Choroid plexus epithelial cell (primary cell): ENCODE measurements around the gene NECTIN4.

Experiments used
- DNase-seq: peaks from one replicate; pipeline ENCODE4 v3.0.0-alpha.2; 2010; ENCODE audit warnings: low read depth
- H3K4me3 ChIP-seq: 2 replicates; pipeline ENCODE4 v1.5.1; 2011; ENCODE audit warnings: low read depth, mild to moderate bottlenecking, control low read depth, low read length, moderate library complexity
- TF ChIP-seq, protein P1 (sequence below): conservative IDR thresholded peaks from 2 replicates; pipeline ENCODE4 v1.5.1; 2011; ENCODE audit warnings: low read depth, mild to moderate bottlenecking, control low read depth, inconsistent platforms, low read length, moderate library complexity

The NECTIN4 gene

DNA sequence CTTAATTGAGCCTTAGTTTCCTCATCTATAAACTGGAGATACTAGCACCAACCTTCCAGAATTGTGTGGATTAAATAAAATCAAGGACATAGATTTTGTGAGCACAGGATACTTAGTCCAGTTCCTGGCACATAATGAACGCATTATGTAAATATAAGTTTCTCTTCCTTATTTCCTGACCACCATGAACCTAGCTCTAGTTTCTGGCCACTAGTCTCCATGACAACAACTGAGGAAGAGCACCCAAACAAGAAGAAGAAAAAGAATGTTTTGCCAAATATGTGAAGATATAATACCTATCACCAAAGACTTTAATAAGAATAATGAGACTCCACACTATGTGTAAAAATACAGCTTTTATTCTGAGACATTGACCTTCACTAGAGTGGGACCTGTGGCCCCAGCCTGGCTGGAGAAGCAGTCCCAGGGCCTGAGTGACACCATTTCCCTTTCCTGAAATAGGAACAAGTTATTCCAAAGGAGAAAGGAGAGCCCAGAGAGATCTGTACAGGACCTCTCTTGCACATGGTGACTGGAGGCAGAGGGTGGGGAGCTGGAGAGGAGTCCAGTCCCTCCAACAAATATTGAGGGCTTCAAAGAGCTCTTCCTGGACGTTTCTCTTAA, 42.6 kb downstream of the NECTIN4 start:
- TF ChIP-seq, protein P1, sequence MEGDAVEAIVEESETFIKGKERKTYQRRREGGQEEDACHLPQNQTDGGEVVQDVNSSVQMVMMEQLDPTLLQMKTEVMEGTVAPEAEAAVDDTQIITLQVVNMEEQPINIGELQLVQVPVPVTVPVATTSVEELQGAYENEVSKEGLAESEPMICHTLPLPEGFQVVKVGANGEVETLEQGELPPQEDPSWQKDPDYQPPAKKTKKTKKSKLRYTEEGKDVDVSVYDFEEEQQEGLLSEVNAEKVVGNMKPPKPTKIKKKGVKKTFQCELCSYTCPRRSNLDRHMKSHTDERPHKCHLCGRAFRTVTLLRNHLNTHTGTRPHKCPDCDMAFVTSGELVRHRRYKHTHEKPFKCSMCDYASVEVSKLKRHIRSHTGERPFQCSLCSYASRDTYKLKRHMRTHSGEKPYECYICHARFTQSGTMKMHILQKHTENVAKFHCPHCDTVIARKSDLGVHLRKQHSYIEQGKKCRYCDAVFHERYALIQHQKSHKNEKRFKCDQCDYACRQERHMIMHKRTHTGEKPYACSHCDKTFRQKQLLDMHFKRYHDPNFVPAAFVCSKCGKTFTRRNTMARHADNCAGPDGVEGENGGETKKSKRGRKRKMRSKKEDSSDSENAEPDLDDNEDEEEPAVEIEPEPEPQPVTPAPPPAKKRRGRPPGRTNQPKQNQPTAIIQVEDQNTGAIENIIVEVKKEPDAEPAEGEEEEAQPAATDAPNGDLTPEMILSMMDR, result no peak
- H3K4me3 ChIP-seq, result peak overlapping the region; percentile 84
- peak; percentile 11 for DNase-seq

DNA sequence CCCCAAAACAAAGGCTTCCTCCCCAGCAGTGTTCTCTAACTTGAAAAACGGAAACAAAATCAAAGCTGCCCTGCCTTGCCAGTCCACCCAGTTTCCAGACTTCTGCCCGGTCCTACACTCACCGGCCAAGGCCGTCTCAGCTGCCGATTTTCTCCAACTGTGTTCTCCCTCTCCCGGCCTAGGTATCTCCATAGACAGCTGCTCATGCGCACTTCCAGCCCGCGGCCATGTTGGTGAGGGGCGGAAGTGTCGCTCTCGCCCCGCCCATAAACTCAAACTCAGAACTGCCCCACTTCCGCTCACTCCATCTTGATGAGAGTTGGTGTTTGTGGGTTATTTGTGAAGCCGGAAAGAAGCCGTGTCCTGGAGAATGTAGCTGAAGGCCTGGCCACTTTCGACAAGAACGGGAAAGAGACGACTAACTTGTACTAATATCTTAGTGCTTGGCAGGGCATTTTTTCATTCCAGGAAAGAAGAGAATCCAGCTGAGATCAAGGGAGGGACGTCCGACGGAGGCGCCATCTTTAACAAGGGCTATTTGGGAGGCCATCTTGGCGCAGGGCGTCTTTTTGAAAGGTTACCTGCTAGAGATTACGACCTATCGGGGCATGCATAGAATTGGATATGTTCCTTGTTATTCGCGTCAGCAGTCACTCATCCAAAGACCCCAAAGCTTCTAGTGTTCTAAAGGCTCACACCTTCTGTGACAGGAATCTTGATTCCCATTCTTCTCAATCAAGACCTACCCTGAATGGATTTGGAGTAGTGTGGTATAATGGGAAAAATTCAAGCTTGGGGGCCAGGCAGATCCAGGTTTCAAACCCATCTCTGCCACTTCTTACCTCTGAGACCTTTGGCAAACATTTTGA, 43.4 kb downstream of the NECTIN4 start, which contains the start of gene USF1:
USF1 (minus strand) TSS at position 242 of the 869 bp plus-strand sequence. CDS start 2,702 bp downstream, outside the sequence.
- peak; percentile 98 for DNase-seq
- H3K4me3 ChIP-seq, result peak within 1 kb of the TSS; percentile 84

DNA sequence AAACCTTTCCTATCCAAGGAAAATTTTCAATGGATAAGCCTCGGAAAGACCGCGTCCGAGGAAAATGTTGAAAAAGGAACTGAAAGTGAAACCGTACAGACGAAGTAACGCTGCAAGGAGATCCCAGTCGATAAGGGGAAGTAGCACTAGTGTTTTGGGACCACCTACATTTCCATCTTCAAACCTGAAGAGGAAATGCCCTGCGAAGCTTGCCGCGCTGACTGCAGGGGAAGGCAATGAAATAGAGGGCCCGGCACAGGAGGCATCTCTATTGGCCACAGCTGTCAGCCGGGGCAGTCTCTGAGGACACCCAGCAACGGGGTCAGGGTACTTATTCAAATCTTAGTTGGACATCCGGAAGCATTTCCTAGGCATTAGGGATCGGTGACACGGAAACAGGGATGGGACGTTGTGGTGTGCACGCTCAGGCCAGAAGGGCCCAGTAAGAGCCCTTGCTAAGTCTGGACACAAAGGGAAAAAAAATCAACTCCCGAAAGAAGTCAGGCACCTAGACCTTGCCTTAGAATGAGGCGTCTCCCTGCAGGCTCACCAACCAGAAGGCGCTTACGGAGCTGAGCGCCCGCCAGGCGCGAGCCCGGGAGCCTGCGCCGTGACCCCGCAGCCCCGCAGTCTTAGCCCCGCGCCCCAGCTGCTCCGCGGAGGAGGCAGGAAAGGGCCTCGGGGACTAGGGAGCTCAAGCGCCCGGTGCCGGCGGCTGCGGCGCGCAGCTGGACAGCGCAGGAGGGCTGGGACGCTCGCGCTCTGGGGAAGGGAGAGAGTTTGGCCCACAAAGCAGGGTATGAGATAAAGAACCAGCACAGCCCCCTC, 44.2 kb downstream of the NECTIN4 start:
- TF ChIP-seq, protein P1, result no peak
- DNase-seq, result peak; percentile 70
- H3K4me3 ChIP-seq, result peak overlapping the region; percentile 84

More for the DNA sequence above, 43.4 kb downstream of the NECTIN4 start, which contains the start of gene USF1:
- TF ChIP-seq, protein P1, result no peak

DNA sequence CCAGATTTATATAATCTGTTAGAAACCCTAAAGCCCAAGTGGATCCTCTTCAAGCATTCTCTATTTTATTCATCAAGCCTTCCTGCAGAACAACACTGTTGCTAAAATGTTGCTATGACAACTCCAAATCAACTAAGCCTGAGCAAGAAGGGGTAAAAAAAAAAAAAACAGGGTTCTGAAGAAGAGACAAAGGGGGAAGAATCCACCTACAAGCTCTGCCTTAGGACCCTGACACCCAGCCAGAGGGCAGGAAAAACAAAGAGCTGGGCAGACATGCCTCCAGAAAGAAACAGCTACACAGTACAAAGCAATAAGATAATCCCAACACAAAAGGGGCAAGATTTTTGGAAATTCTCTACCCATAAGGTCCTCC, 44.8 kb downstream of the NECTIN4 start:
- H3K4me3 ChIP-seq, result peak overlapping the region; percentile 84
- TF ChIP-seq, protein P1, result no peak
- DNase-seq, result no peak

DNA sequence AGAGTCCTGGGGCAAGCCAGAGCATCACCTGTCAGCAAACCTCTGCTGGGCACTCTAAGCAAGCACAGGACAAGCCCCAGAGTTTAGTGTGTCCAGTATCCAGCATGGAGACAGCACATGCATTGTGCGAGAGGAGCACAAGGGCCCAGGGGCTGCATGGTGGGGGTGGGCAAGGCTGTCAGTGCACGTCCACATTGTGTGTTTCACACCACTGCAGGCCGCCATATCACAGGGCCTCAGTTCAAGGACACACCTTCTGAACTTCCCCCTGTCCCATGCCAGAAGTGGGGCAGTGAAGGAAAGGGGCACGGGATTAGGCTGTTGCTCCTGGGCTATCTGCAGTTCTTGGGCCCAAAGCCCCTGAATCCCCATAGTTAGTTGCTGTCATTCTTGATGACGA, 49.8 kb downstream of the NECTIN4 start:
- no peak overlapping the region for H3K4me3 ChIP-seq
- DNase-seq, result no peak
- TF ChIP-seq, protein P1, result no peak

DNA sequence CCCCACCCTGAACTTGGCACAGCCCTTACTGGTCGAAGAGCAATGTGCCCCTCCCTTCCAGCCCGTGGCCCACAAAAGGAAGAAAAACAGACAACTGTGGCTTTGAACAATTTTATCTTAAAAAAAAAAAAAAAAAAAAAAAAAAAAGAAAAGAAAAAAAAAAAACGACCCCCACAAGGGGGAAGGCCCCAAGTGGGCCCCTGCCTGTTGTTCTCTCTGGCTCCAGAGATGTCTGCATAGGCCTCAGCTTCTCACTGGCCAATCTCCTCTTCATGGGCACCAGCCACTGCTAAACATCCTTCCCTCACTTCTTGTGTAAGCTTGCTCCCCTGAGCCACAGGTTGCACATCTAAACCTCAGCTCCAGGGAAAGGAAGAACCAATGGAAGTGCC, 50.2 kb downstream of the NECTIN4 start:
- H3K4me3 ChIP-seq, result peak overlapping the region; percentile 53
- TF ChIP-seq, protein P1, result no peak
- DNase-seq, result no peak
